Esophagus squamous epithelium (tissue), 4 donors: ENCODE measurements around the gene GRID2IP.

Source experiments
- CTCF ChIP-seq, 6 experiments: fragments of 450-650 bp in 4 of 6; fragments of 200-600 bp in 2 of 6; sonication (generic) in 2 of 6; IDR thresholded peaks; one replicate each; pipeline ENCODE4 v1.5.1; 2016 to 2019; ENCODE audit warnings: antibody characterized with exemption in 6 of 6, mild to moderate bottlenecking in 4 of 6, moderate library complexity in 4 of 6
- POLR2A ChIP-seq, 4 donors: fragments of 450-650 bp; IDR thresholded peaks; one replicate each; pipeline ENCODE4 v1.6.1; 2017; ENCODE audit warnings: antibody characterized with exemption in 4 of 4, mild to moderate bottlenecking in 4 of 4, moderate library complexity in 3 of 4

- TF ChIP-seq CTCF (IDR thresholded peaks at IDR 0.05) (peak in 1 of 6 experiments; percentile 35), POLR2A (IDR thresholded peaks at IDR 0.05) (no peak)
These were observed 28.2 kb upstream of the GRID2IP start for GRCh38 chr7:6579446-6579845.
